Activated T-cell treated with anti-CD3 and anti-CD28 coated beads for 24 hours (primary cell): ENCODE measurements around the gene SLC43A3.
"Not testable (repeated sequence)": the region's sequence is repeated elsewhere in the genome, so short reads cannot be mapped to it uniquely, and the experiment has no call there.

ENCODE experiments used
- DNase-seq: peaks from one replicate; pipeline ENCODE4 v3.0.0-alpha.2; 2020; ENCODE audit warnings: low read depth

Gene SLC43A3

GRCh38 chr11:57405271-57405860 lies 21.6 kb downstream of the SLC43A3 start:
- no peak for DNase-seq

GRCh38 chr11:57403802-57404147 lies 23.1 kb downstream of the SLC43A3 start:
- no peak for DNase-seq

GRCh38 chr11:57403003-57403801 lies 23.7 kb downstream of the SLC43A3 start:
- DNase-seq = not testable (repeated sequence)

GRCh38 chr11:57402188-57403002 lies 24.5 kb downstream of the SLC43A3 start:
- no peak for DNase-seq

GRCh38 chr11:57399972-57400578 lies 26.8 kb downstream of the SLC43A3 start:
- DNase-seq = no peak

- no peak for DNase-seq
Observed at GRCh38 chr11:57399221-57399620, 27.7 kb downstream of the SLC43A3 start.

GRCh38 chr11:57397394-57397990 lies 29.4 kb downstream of the SLC43A3 start:
- no peak for DNase-seq

GRCh38 chr11:57396744-57397143 lies 30.2 kb downstream of the SLC43A3 start:
- DNase-seq = no peak

- no peak for DNase-seq
Observed at GRCh38 chr11:57395905-57396623, 30.9 kb downstream of the SLC43A3 start.

- DNase-seq = no peak
Observed at GRCh38 chr11:57394203-57394965, 32.5 kb downstream of the SLC43A3 start.

GRCh38 chr11:57392763-57393105 lies 34.2 kb downstream of the SLC43A3 start:
- DNase-seq = no peak

GRCh38 chr11:57392066-57392762 lies 34.7 kb downstream of the SLC43A3 start:
- no peak for DNase-seq

- DNase-seq = no peak
Observed at GRCh38 chr11:57391539-57391938, 35.4 kb downstream of the SLC43A3 start.

- no peak for DNase-seq
Observed at GRCh38 chr11:57391111-57391510, 35.8 kb downstream of the SLC43A3 start.

- no peak for DNase-seq
Observed at GRCh38 chr11:57390535-57390934, 36.4 kb downstream of the SLC43A3 start, which contains the start of gene PRG2. PRG2 (minus strand) TSS chr11:57390650; CDS start chr11:57389944, 706 bp downstream.

- no peak for DNase-seq
Observed at GRCh38 chr11:57387289-57388030, 39.5 kb downstream of the SLC43A3 start.

- DNase-seq = no peak
Observed at GRCh38 chr11:57386178-57386940, 40.6 kb downstream of the SLC43A3 start.

- DNase-seq = no peak
Observed at GRCh38 chr11:57380975-57381374, 45.9 kb downstream of the SLC43A3 start, which contains the start of gene PRG3. PRG3 (minus strand) TSS chr11:57381150; CDS start chr11:57380708, 442 bp downstream.
